GM10248 (cell line): Measurements from ENCODE around the gene TSPAN15.

Experiments used
- CTCF ChIA-PET: fragments of 300-600 bp; sonication (Branson Sonifier 250); formaldehyde crosslinking; extraction: SDS; loops from one replicate; lab custom pipeline; 2021; ENCODE audit warnings: antibody characterized with exemption; lab: Yijun Ruan, JAX
- POLR2A ChIA-PET: fragments of 350-650 bp; sonication (Branson Sonifier 250); formaldehyde crosslinking; extraction: SDS; loops from one replicate; lab custom pipeline; 2020; ENCODE audit warnings: antibody characterized with exemption; lab: Yijun Ruan, JAX
- DNase-seq: peaks from one replicate; pipeline ENCODE4 v3.0.0; 2012; ENCODE audit errors: extremely low spot score
- TF ChIP-seq, protein P1 (sequence below): IDR thresholded peaks from 2 replicates; pipeline ENCODE4 v1.5.1; 2012; ENCODE audit warnings: mild to moderate bottlenecking, low read depth; ENCODE audit errors: extremely low read depth, missing control alignments, control extremely low read depth

TSPAN15 gene

DNA sequence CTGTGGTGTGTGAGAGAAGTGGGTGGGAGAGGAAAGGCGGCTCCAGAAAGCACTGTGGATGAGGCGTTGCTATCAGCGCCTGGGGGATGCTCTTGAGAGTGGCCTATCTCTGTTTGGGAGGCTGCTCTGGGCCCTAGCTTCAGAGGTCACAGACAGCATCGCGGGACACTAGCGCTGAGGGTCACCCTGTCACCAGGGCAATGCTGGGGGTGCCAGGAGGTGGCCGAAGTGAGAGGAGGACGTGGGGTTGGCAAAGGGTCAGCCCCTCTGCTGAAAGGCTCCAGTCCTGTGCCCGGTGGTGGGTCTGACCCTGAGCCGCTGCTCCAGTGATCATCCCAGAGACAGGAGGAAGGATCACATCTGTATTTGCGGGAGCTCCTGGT lies 31.5 kb upstream of the TSPAN15 start:
- TF ChIP-seq, protein P1, sequence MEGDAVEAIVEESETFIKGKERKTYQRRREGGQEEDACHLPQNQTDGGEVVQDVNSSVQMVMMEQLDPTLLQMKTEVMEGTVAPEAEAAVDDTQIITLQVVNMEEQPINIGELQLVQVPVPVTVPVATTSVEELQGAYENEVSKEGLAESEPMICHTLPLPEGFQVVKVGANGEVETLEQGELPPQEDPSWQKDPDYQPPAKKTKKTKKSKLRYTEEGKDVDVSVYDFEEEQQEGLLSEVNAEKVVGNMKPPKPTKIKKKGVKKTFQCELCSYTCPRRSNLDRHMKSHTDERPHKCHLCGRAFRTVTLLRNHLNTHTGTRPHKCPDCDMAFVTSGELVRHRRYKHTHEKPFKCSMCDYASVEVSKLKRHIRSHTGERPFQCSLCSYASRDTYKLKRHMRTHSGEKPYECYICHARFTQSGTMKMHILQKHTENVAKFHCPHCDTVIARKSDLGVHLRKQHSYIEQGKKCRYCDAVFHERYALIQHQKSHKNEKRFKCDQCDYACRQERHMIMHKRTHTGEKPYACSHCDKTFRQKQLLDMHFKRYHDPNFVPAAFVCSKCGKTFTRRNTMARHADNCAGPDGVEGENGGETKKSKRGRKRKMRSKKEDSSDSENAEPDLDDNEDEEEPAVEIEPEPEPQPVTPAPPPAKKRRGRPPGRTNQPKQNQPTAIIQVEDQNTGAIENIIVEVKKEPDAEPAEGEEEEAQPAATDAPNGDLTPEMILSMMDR, result no peak
- ChIA-PET POLR2A (no interaction called here), CTCF (interaction anchor here (1.4 to 3.5 kb wide), 2 partner anchors 11 to 88 kb away, joined by 3 to 17 read pairs; no protein-coding TSS in a partner anchor)
- DNase-seq, result no peak

DNA sequence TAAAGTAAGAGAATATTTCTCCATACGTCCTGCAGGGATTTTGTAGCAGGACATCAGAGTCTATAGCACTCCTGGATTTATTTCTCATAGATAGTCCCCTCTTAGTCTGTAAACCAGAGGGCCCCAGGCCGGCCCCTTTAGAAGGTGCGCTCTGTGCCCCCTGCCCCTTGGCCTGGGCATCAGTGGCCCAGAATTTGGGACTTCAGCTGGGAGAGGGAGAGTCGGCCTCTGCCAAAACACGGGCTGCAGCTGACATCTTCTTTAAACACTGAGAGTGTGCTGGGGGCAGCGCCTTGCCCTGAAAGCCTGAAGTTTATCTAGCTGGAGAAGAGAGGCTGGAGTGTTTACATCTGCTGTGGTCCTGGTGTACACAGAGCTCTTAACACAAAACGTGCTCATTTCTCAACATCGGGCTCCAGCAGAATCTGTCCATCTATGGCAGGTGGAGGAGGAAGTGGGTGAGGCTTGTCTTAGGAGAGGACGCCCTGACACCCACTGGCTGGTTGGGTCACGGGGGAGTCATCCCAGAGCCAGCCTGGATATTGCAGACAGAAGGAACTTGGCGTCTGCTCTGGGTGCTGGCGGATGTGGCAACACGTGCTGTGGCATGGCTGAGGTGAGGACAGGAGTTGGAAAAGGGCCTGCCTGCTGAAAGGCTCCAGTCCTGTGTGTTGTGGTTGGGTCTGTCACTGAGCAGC lies 29.5 kb upstream of the TSPAN15 start:
- no peak for DNase-seq
- CTCF ChIA-PET, result interaction anchor here (1.2 to 1.5 kb wide), 2 partner anchors 10 to 14 kb away, joined by 3 to 4 read pairs; no protein-coding TSS in a partner anchor
- TF ChIP-seq, protein P1, result no peak
- POLR2A ChIA-PET, result no interaction called here

DNA sequence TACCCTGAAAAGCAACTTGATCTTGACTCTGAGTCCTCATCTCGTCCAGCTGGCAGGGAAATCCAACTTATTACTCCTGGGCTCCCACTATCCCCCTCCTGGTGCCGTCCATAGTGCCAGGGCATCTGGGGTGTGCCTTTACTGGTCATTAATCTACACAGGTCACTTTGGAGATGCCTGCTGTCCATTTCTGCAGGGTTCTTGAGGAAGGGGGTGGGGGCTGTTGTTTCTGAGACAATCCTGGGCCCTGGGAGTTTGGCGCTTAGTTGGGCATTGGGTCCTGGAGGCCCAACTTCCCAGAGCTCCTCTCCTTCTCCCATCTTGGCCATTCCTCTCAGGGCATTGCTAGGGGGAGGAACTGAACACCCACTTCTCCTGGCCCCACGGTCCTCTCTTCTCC lies 28.6 kb upstream of the TSPAN15 start:
- POLR2A ChIA-PET, result no interaction called here

DNA sequence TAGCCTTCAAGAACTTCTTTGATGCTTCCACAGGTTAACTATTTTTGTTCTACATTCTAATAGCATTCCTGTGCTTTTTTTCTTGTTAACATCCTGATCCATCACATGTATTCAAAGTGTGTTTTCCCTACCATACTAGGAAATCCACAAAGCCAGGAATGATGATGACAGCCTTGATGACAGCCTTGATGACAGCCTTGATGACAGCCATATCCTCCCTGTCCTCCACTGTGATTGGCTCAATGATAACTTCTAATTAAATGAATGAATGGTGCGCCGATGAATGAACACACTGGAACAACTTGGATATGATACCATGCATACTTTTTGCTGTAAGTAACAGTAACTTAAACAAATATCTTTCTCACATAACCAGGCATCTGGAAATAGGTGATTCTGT lies 26.2 kb upstream of the TSPAN15 start:
- no peak for DNase-seq
- TF ChIP-seq, protein P1, result no peak
- CTCF ChIA-PET, result interaction anchor here (1.0 to 1.2 kb wide), 2 partner anchors 12 to 81 kb away, joined by 3 to 4 read pairs; no protein-coding TSS in a partner anchor
- POLR2A ChIA-PET, result no interaction called here

More for the DNA sequence above, 28.6 kb upstream of the TSPAN15 start:
- TF ChIP-seq, protein P1, result no peak
- no peak for DNase-seq
- CTCF ChIA-PET, result interaction anchor here (1.1 to 2.6 kb wide), 3 partner anchors 9 to 30 kb away, joined by 3 to 19 read pairs (median 3); no protein-coding TSS in a partner anchor

DNA sequence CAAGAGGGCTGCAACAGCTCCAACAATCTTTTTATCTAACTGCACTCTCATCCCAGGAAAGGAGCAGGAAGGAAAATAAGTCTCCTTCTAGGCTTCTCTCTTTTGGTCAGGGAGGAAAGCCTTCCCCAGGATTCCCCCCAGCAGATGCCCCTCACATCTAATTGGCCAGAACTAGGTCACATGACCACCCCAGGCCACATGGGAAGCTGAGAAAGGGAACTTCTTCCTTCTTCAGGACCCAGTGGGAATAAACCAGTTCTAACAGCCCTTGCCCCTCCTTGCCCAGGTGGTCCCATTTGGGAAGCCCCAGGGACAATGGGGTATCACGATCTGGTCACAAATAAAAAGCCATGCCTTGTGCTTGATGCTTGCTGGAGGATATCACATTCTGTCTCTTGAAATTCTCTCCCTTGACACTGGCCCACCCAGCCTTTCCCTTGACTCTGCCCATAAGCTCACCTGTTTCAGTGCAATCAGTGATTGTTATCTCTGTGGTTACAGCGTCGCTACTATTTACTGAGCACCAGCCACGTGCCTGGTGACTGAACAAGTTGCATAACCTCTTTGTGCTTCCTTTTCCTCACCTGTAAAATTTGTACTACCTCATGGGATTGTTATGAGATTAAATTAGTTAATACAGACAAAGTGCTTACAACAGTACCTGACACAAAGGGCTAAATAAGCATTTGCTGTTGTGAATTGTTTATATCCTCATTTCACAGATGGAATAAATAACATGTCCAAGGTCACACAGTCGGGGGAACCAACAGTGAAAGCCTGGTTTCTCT lies 25.6 kb upstream of the TSPAN15 start:
- DNase-seq, result no peak

DNA sequence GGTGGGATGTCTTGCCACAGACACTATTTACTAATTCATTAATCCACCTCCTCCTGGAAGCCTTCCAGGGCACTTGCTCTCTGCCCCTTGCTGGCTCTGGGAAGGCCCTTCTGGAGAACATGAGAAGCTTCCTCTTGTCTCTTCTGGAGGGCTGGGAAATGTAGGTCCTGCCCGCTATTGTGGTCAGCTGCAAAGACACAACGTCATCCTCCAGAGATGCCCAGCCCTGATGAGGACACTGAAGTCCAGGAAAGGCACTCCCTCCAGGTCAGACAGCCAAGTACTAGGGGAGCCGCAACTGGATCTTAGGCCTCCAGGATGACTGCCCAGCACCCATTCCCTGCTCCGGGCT lies 24.9 kb upstream of the TSPAN15 start:
- no peak for DNase-seq
- ChIA-PET CTCF (interaction anchor here (1.0 to 2.6 kb wide), 2 partner anchors 9 to 80 kb away, joined by 3 to 11 read pairs; partner anchors contain the start of gene TACR2), POLR2A (interaction anchor here (0.6 kb wide), 1 partner anchor 1363 kb away, joined by 3 read pairs; no protein-coding TSS in a partner anchor)
- TF ChIP-seq, protein P1, result no peak

More for the DNA sequence above, 25.6 kb upstream of the TSPAN15 start:
- TF ChIP-seq, protein P1, result no peak
- ChIA-PET CTCF (interaction anchor here (1.0 to 2.6 kb wide), 3 partner anchors 8 to 80 kb away, joined by 3 to 11 read pairs (median 4); partner anchors contain the start of gene TACR2), POLR2A (no interaction called here)
